SK-N-DZ (cell line): ENCODE measurements around the gene AGPAT2.

Source experiments
- DNase-seq: peaks from one replicate; pipeline ENCODE4 v3.0.0-alpha.2; 2015; ENCODE audit warnings: low spot score

The AGPAT2 gene

GRCh38 chr9:136688274-136689107, 1.2 kb upstream of the AGPAT2 start:
- no peak for DNase-seq

- no peak for DNase-seq
Measured at GRCh38 chr9:136687721-136688223, 515 bp upstream of the AGPAT2 start.

DNA sequence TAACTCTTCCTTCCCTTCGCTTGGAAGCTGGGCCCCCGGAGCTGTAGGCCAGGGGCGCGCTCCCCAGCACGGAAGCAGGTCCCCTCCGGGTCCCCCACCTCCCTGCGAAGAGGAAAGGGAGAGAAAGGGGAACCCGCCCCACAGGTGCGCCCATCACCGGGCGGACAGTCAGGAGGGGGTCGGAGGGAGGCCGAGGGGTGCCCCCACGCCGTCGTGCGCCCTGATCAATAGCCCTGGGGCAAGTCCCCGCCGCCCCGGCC, 793 bp downstream of the AGPAT2 start:
- DNase-seq, result no peak

DNA sequence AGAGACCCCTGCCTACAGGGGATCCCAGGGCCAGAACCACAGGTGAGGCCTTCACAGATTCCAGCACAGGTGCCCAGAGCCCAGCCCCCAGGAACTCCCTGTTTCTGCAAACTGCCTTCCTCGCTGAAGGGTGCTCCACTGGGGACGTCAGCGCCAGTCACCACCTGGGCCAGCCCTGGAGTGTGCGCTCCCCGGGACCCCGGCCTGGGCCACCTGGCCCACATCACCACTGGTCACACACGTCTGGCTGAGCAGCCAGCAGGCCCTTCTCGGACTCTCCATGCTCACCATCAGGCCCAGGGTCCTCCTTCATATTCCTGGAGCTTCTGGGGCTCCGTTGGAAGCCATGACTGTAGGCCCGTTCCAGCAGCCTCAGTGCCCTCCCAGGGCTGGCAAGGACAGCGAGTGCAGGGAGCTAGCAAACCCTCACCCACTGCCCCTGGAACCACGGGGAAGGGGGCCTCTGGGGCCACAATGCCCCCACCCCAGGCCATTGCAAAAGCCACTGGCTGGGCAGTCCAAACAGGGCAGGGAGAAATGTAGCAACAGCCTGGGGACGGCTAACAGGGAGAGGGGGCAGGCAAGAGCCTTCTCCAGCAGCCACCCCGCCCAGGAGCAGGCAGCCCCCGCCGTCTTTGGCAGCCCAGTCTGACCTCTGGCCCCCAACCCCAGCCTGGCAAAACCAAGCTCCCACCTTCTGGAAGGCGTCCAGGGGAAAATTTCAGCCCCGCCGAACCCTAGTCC, 1.3 kb downstream of the AGPAT2 start:
- DNase-seq, result no peak

DNA sequence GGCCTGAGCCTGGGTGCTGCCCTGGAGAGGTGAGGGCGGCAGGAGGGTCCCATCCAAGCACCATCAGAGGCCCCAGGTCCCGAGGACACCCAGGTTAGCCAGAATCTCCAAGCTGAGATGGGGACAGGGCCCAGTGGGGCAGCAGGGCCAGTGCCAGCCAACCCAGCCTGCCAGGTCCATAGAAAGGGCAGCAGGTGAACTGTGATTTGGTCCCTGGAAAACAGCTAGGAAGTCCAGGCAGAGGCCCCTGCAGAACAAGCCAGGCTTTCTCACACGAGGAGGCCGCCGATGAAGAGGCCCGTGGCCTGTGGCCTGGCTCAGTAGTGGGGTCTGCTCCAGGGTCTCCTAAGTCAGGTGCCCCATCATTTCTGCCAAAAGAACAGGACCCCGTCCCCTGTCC, 2.0 kb downstream of the AGPAT2 start:
- DNase-seq, result no peak

GRCh38 chr9:136684799-136685198, 2.5 kb downstream of the AGPAT2 start:
- DNase-seq, result no peak

DNA sequence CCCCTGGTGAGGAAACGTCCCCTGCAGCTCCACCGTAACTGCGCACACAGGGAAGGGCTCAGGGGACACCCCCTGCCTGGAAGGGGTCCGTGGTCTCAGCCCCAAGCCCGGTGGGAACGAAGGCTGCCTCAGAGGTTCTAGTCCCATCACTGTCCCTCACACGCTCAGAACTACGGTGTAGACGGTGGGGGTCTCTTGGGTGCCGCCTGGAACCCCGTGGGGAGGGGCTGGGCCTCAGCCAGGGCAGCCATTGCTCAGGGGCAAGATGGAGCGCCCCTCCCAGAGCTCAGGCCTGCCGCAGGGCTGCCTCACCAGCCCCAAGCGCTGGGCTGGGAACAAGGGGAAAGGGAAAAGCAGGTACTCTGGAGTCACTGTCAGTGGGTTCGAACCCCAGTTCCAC, 2.9 kb downstream of the AGPAT2 start:
- no peak for DNase-seq

DNA sequence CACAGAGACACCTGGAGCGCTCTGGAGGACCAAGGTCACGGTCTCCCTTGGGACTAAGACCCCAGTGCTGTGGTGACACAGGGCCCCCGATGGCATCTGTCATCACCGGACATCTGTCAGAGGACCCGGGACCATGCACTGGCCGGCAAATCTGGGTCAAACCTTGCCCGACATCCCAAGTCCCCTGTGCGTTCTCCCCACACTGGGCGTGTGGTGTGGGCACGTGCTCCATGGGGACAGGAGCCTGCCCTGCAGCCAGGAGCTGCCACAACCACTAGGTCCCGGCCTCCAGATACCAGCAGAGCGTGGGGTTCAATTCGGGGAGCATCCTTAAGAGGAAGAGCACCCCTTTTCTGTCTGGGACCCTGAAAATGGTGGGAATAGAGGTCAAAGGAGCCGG, 3.5 kb downstream of the AGPAT2 start:
- no peak for DNase-seq

- DNase-seq, result no peak
Measured at GRCh38 chr9:136683173-136683745, 4.0 kb downstream of the AGPAT2 start.

GRCh38 chr9:136682710-136683109, 4.5 kb downstream of the AGPAT2 start:
- DNase-seq, result no peak

GRCh38 chr9:136681945-136682699, 5.1 kb downstream of the AGPAT2 start:
- DNase-seq, result no peak

DNA sequence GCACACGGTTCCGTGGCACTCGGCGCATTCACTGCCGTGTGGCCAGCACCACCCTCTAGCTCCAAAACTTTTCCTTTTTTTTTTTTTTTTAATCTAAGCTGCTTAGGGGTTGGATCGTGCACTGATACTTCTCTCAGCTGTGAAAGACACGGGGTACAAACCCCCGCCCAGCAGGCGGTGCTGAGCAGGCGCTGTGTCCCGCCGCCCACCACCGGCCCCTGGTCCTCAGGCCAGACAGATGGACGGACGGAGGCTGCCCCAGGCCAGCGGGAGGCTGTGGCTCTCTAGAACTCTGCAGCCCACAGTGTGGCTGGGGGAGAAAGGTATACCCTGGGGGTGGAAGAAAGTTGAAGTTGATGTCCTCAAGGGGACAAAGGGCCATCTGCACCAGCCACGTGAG, 6.2 kb downstream of the AGPAT2 start:
- no peak for DNase-seq

DNA sequence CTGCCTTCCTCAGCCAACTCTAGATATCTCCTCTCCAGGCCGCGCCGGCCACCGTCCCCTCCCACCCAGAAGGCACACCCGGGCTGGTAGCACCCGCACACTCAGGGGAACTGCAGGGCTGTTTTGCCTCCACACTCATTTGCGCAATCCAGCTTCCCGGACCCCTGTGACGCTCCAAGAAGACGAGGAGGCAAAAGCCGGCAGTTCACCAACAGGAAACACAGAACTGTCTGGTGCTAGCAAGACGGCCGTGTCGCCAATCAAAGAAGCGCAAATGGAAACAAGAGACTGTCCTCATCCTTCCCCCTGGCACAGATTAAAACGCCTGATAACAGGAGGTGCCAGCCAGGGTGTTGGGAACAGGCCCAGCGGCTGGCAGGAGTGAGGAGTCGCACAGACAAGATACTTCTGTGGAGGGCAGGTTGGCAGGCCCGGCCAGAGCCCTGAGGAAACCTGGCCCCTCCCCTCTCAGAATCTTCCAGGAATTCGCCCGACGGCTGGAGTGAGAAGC, 7.8 kb downstream of the AGPAT2 start:
- no peak for DNase-seq

GRCh38 chr9:136678624-136679023, 8.6 kb downstream of the AGPAT2 start:
- no peak for DNase-seq

GRCh38 chr9:136678034-136678433, 9.2 kb downstream of the AGPAT2 start:
- no peak for DNase-seq

DNA sequence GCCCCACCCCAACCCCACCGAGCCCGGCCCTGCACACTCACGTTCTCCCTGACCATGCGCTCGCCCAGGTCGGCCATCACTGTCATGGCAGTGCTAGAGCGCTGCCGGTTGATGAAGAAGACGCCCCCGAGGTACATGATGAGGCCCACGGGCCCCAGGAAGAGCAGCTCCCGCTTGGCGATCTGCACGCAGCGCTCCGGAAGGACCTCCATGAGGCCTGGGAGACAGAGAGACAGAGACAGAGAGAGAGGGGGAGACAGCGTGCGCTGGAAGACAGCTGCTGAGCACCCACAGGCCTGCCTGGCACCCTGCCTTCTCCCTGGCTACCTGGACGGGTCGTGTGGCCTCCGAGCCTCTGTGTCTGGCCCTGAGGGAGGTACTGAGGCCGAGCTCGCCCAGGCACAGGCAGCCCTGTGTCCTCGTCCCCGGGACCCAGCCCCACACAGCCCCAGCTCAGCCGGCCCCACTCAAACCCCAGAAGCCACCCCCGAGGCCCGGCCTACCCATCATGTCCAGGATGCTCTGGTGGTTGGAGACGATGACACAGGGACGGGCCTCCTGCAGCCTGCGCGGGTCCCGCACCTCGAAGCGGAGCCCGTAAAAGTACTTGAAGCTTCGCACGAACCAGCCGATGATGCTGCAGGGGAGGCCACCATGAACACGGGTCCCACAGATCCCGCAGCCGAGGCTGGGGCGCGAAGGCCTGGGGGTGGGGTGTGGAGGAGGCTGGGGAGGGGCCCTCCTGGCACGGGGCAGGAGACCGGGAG, 10.2 kb downstream of the AGPAT2 start:
- no peak for DNase-seq

GRCh38 chr9:136676297-136676794, 10.9 kb downstream of the AGPAT2 start:
- DNase-seq, result no peak

DNA sequence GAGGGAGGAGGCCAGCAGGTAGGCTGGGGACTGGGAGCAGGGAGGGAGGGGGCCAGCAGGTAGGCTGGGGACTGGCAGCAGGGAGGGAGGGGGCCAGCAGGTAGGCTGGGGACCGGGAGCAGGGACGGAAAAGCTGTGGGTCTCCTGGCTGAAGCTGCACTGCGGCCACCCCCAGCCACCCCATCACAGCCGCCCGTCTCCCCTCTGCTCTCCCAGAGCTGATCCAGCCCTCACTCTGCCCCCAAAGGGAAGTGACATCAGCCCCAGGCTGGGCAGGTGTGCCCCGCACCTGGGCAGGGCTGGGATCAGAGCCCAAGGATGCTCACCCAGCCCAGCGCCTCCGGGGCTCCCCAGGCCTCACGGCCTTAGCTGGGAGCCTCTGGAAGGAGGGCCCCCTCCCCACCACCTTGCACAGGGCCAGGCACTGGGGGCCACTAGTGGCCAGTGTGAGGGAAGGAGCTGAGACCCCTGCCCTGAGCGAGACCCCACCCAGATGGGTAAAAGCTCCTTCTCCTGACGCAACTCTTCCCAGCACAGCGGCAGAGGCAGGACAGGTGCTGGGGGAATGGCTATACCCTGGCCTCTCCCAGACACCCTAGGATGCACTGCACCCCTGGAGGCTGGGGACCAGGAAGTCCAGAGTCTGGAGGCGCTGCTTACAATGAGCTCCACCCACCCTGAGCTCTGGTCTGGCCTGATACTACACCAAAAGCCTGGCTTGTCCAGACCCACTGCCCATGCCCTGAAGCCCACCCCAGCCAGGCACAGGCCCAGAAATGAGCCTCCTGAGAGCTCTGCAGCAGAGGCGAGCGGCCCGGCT, 11.6 kb downstream of the AGPAT2 start:
- DNase-seq, result no peak

GRCh38 chr9:136674786-136675349, 12.4 kb downstream of the AGPAT2 start:
- no peak for DNase-seq
